Skin of body (tissue), 3 donors: ENCODE results near the gene DOCK3. TPM values are rescaled to one million over a fixed set of nuclear protein-coding genes. Genes with fewer than 3 reads are reported as not detected.

Experiments used
- DNase-seq: peaks from one replicate; lab custom pipeline; 2025; lab: John Stamatoyannopoulos, UW
- small RNA-seq: library from RNA; depleted of rRNA; stranded (forward); fragments of <200 nt; gene quantifications from one replicate; pipeline ENCODE3, GENCODE V24; 2014; ENCODE audit warnings: low replicate concordance
- total RNA-seq: library from RNA; depleted of rRNA; stranded (reverse); fragments of >200 nt; gene quantifications from one replicate; pipeline ENCODE4 v1.2.3, GENCODE V29; 2014

The DOCK3 gene
- total RNA-seq, 1 donor from 2014 or later: 0.89 TPM

GRCh38 chr3:51397392-51397791 is 722.7 kb downstream of the DOCK3 start:
- DNase-seq: no peak

- no peak for DNase-seq
Measured at GRCh38 chr3:51398595-51399310, 724.0 kb downstream of the DOCK3 start.

- DNase-seq: no peak
Measured at GRCh38 chr3:51400166-51400565, 725.4 kb downstream of the DOCK3 start.

- no peak for DNase-seq
Measured at GRCh38 chr3:51401735-51402134, 727.0 kb downstream of the DOCK3 start.

- DNase-seq: no peak
Measured at GRCh38 chr3:51403675-51404074, 728.9 kb downstream of the DOCK3 start.

GRCh38 chr3:51408021-51408420 is 733.3 kb downstream of the DOCK3 start:
- no peak for DNase-seq

- no peak for DNase-seq
Measured at GRCh38 chr3:51408813-51409212, 734.1 kb downstream of the DOCK3 start.

- DNase-seq: no peak
Measured at GRCh38 chr3:51422211-51422610, 747.5 kb downstream of the DOCK3 start.

- DNase-seq: no peak
Measured at GRCh38 chr3:51426921-51427320, 752.2 kb downstream of the DOCK3 start.

- DNase-seq: no peak
Measured at GRCh38 chr3:51429138-51429537, 754.4 kb downstream of the DOCK3 start.

Small RNA genes lying within 50 kb of the gene (small RNA-seq; reads per million reads assigned to genes)
- gene MIR4787: 0.12 reads per million
- not detected for gene PPIAP69

Other genes with a start within 250 kb of the DOCK3 start
- gene CACNA2D2, start 171.3 kb upstream of the DOCK3 start, total RNA-seq: 1.4 TPM
- gene C3orf18, start 107.2 kb upstream of the DOCK3 start, total RNA-seq: 7.2 TPM
- gene HEMK1, start 105.4 kb upstream of the DOCK3 start, total RNA-seq: 5.4 TPM
- gene CISH, start 63.2 kb upstream of the DOCK3 start, total RNA-seq: 10.0 TPM
- gene MAPKAPK3, start 57.8 kb upstream of the DOCK3 start, total RNA-seq: 27.8 TPM